DOHH2 (cell line): ENCODE data around the gene BLID.

Experiments used
- H3F3A ChIP-seq: fragments of 200-600 bp; sonication (generic), shearing (Covaris generic); 2 replicates; pipeline ENCODE4 v1.6.0; 2016; ENCODE audit warnings: antibody characterized with exemption, mild to moderate bottlenecking; ENCODE audit not compliant: control insufficient read depth, insufficient read depth
- H3K27ac ChIP-seq: fragments of 200-600 bp; sonication (generic); 2 replicates; pipeline ENCODE4 v1.5.1; 2014; ENCODE audit warnings: low read depth, mild to moderate bottlenecking, low read length, moderate library complexity
- H3K27me3 ChIP-seq: fragments of 200-600 bp; sonication (generic); 2 replicates; pipeline ENCODE4 v1.6.1; 2014; ENCODE audit warnings: mild to moderate bottlenecking, low read length, mixed read lengths; ENCODE audit not compliant: control insufficient read depth
- H3K36me3 ChIP-seq: fragments of 200-600 bp; sonication (generic); 2 replicates; pipeline ENCODE4 v1.6.1; 2014; ENCODE audit warnings: mild to moderate bottlenecking, low read length, moderate library complexity, mixed read lengths; ENCODE audit not compliant: control insufficient read depth
- H3K4me1 ChIP-seq: fragments of 200-600 bp; sonication (generic); 2 replicates; pipeline ENCODE4 v1.6.1; 2014; ENCODE audit warnings: mild to moderate bottlenecking, low read length, mixed read lengths; ENCODE audit not compliant: control insufficient read depth
- H3K4me2 ChIP-seq: fragments of 200-600 bp; sonication (generic); 2 replicates; pipeline ENCODE4 v1.6.0; 2014; ENCODE audit warnings: mild to moderate bottlenecking, low read length, moderate library complexity
- H3K4me3 ChIP-seq: fragments of 200-600 bp; sonication (generic); 2 replicates; pipeline ENCODE4 v1.5.1; 2014; ENCODE audit warnings: mild to moderate bottlenecking, low read length, mixed read lengths
- H3K79me2 ChIP-seq: fragments of 200-600 bp; sonication (generic); 2 replicates; pipeline ENCODE4 v1.6.1; 2014; ENCODE audit warnings: mild to moderate bottlenecking, low read length, mixed read lengths; ENCODE audit not compliant: control insufficient read depth
- H3K9me2 ChIP-seq: fragments of 200-600 bp; sonication (generic); replicated peaks from 2 replicates; pipeline ENCODE4 v1.6.1; 2014; ENCODE audit warnings: mild to moderate bottlenecking, low read length, mixed read lengths; ENCODE audit not compliant: control insufficient read depth
- H3K9me3 ChIP-seq: fragments of 200-600 bp; sonication (generic); 2 replicates; pipeline ENCODE4 v1.6.1; 2014; ENCODE audit warnings: antibody characterized with exemption, low read length, mixed read lengths; ENCODE audit not compliant: control insufficient read depth, insufficient read depth
- H4K20me1 ChIP-seq: fragments of 200-600 bp; sonication (generic); 2 replicates; pipeline ENCODE4 v1.6.0; 2014; ENCODE audit warnings: low read depth, mild to moderate bottlenecking, antibody characterized with exemption, low read length, moderate library complexity; ENCODE audit not compliant: control insufficient read depth, insufficient read depth
- EZH2phosphoT487 ChIP-seq: fragments of 200-600 bp; sonication (generic); IDR thresholded peaks from 2 replicates; pipeline ENCODE4 v1.6.1; 2017; ENCODE audit warnings: borderline replicate concordance, mild to moderate bottlenecking, antibody characterized with exemption, low read length, moderate library complexity, mixed read lengths
- TF ChIP-seq, protein P1 (sequence below): fragments of 200-600 bp; sonication (generic); IDR thresholded peaks from one replicate; pipeline ENCODE4 v1.5.1; 2014; ENCODE audit warnings: antibody characterized with exemption, mild to moderate bottlenecking, low read depth, low read length; ENCODE audit not compliant: poor library complexity, severe bottlenecking

Gene BLID

DNA sequence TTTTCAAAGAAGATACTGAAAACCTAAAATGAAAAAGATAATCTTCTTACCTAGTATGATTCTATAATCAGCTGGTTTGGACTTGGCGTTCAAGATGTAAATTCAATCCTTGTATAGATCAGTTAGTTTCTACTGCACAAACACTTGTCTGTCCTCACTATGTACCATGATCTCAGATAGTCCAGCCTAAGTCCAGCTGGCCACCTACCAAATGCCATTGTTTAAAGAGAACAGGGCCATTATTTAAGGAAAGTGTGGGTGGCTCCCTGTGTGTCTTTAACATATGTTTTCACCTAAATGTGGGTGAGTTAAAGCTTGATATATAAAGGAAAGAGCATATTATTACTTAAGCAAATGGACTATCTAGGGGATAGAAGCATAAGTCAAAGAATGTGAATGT lies 38.6 kb downstream of the BLID start:
- Histone ChIP-seq H3F3A (no peaks in the 10 kb centered on the region), H3K36me3 (no peaks in the 10 kb centered on the region), H3K4me3 (no peak overlapping the region), H3K9me2 (no peaks in the 10 kb centered on the region), H3K4me1 (no peaks in the 10 kb centered on the region), H3K79me2 (no peaks in the 10 kb centered on the region), H3K9me3 (no peaks in the 10 kb centered on the region), H3K4me2 (no peak overlapping the region), H3K27ac (no peak overlapping the region), H4K20me1 (no peaks in the 10 kb centered on the region), H3K27me3 (no peaks in the 10 kb centered on the region)
- TF ChIP-seq, protein P1, sequence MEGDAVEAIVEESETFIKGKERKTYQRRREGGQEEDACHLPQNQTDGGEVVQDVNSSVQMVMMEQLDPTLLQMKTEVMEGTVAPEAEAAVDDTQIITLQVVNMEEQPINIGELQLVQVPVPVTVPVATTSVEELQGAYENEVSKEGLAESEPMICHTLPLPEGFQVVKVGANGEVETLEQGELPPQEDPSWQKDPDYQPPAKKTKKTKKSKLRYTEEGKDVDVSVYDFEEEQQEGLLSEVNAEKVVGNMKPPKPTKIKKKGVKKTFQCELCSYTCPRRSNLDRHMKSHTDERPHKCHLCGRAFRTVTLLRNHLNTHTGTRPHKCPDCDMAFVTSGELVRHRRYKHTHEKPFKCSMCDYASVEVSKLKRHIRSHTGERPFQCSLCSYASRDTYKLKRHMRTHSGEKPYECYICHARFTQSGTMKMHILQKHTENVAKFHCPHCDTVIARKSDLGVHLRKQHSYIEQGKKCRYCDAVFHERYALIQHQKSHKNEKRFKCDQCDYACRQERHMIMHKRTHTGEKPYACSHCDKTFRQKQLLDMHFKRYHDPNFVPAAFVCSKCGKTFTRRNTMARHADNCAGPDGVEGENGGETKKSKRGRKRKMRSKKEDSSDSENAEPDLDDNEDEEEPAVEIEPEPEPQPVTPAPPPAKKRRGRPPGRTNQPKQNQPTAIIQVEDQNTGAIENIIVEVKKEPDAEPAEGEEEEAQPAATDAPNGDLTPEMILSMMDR = no peak
- TF ChIP-seq EZH2phosphoT487 = no peak

DNA sequence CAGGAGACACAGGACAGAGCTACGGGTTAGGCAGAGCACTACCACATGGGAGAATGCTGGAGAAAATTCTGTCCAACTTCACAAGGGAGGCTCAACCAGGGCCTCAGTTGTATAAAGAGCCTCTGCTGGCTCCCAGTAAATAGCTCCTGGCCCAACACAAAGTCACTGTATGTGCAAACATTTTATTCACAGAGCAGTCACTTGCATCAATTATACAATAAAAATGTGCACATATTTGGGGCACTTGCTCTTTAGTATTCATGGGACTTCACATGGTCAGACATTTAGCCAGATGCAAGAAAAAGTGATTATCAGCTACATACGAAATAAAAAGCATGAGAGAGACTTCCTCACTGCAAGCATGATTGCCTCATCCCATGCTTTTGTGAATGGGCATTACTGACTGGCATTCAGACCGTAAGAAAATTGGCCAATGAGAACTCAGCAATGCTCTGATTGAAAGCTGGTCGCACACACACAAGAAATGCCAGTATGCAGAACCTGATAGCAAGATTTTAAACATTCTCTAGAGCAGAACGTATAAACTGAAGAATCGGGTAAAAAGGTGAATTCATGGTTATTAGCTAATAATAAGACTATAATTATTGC lies 39.4 kb downstream of the BLID start:
- TF ChIP-seq EZH2phosphoT487 = no peak
- TF ChIP-seq, protein P1 = no peak
- Histone ChIP-seq H3K27me3 (no peaks in the 10 kb centered on the region), H3K4me1 (no peaks in the 10 kb centered on the region), H3K27ac (no peak overlapping the region), H3K4me3 (no peak overlapping the region), H4K20me1 (no peaks in the 10 kb centered on the region), H3K4me2 (no peak overlapping the region), H3K9me2 (no peaks in the 10 kb centered on the region), H3K79me2 (no peaks in the 10 kb centered on the region), H3K9me3 (no peaks in the 10 kb centered on the region), H3K36me3 (no peaks in the 10 kb centered on the region), H3F3A (no peaks in the 10 kb centered on the region)

DNA sequence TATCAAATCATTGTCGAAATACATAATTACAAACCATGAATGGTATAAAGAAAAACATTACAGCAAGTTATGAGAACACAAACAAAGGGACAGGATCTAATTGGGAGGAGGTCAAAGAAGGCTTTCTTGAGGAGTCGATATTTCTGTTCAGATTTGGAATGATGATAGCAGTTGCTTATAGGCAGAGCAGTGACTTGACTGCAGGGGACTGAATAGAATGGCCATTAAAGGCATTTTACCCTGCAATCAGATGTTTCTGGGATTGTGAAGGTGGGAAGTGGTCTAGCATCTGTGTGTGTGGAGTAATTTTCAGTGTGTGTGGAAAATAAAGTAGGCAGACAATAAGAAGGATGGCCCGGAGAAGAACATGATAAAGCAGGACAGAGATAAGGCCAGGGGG lies 41.0 kb downstream of the BLID start:
- no peak overlapping the region for H3K27ac ChIP-seq
- no peaks in the 10 kb centered on the region; the same call in 1 of the 2 replicates for H3K27me3 ChIP-seq
- no peaks in the 10 kb centered on the region for H3K36me3 ChIP-seq
- H3F3A ChIP-seq = no peaks in the 10 kb centered on the region
- H3K79me2 ChIP-seq = no peaks in the 10 kb centered on the region
- no peaks in the 10 kb centered on the region for H4K20me1 ChIP-seq
- TF ChIP-seq EZH2phosphoT487 = no peak
- TF ChIP-seq, protein P1 = no peak
- no peaks in the 10 kb centered on the region for H3K9me2 ChIP-seq
- H3K9me3 ChIP-seq = no peaks in the 10 kb centered on the region
- no peaks in the 10 kb centered on the region for H3K4me1 ChIP-seq
- H3K4me3 ChIP-seq = no peak overlapping the region
- H3K4me2 ChIP-seq = no peak overlapping the region
